ENCODE measurements around the gene NKX1-1. TPM values are rescaled to one million over a fixed set of nuclear protein-coding genes. Genes with fewer than 3 reads are reported as not detected.

NKX1-1 gene
- total RNA-seq, 1 experiment from 2014 or later: not detected

- no peak for TF ChIP-seq MLX (CRISPR knock-in tag; IDR thresholded peaks at IDR 0.05)
- no peak for TF ChIP-seq ZNF121 (CRISPR knock-in tag; IDR thresholded peaks at IDR 0.05)
- no peak for TF ChIP-seq GRHL2 (CRISPR knock-in tag; IDR thresholded peaks at IDR 0.05; ENCODE audit: insufficient replicate concordance, severe bottlenecking)
- TF ChIP-seq FOXP4 (CRISPR knock-in tag; IDR thresholded peaks at IDR 0.05): no peak
- TF ChIP-seq TEAD1 (CRISPR knock-in tag; IDR thresholded peaks at IDR 0.05): no peak
- TF ChIP-seq ZNF532 (CRISPR knock-in tag; IDR thresholded peaks at IDR 0.05; ENCODE audit: borderline replicate concordance): no peak
- TF ChIP-seq ZNF138 (CRISPR knock-in tag; conservative IDR thresholded peaks at IDR 0.05): no peak
- TF ChIP-seq ARID4B (CRISPR knock-in tag; IDR thresholded peaks at IDR 0.05; ENCODE audit: borderline replicate concordance): no peak
- no peak for TF ChIP-seq ATF3 (CRISPR knock-in tag; conservative IDR thresholded peaks at IDR 0.05)
- TF ChIP-seq IRF2 (CRISPR knock-in tag; IDR thresholded peaks at IDR 0.05; ENCODE audit: borderline replicate concordance, low read depth): no peak
These were observed 47.7 kb downstream of the NKX1-1 start (continued) for GRCh38 chr4:1358421-1359143.

- ATAC-seq (no peak), DNase-seq (ENCODE audit: low spot score) (no peak)
- Mint-ChIP-seq H3K27me3 (ENCODE audit: low read depth) (no peaks in the 10 kb centered on the region), H3K4me1 (peaks cover 7% of the 10 kb centered on the region), H3K9me3 (no peaks in the 10 kb centered on the region), H3K4me3 (no peak overlapping the region), H3K27ac (no peak overlapping the region), H3K36me3 (peaks cover 2% of the 10 kb centered on the region; the same call in 1 of the 2 replicates)
- ChIA-PET CTCF (interaction anchor here (0.5 kb wide), 1 partner anchor 272 kb away, joined by 4 read pairs; no protein-coding TSS in a partner anchor), POLR2A (no interaction called here)
- no peak for TF ChIP-seq ESRRA (CRISPR knock-in tag; IDR thresholded peaks at IDR 0.05; ENCODE audit: borderline replicate concordance)
- no peak for TF ChIP-seq E2F1 (CRISPR knock-in tag; IDR thresholded peaks at IDR 0.05)
- no peak for TF ChIP-seq RORB (CRISPR knock-in tag; IDR thresholded peaks at IDR 0.05)
- TF ChIP-seq AR (CRISPR knock-in tag; IDR thresholded peaks at IDR 0.05): no peak
- no peak for TF ChIP-seq JAZF1 (CRISPR knock-in tag; IDR thresholded peaks at IDR 0.05)
- TF ChIP-seq NFATC4 (CRISPR knock-in tag; IDR thresholded peaks at IDR 0.05): no peak
These were observed 48.6 kb downstream of the NKX1-1 start for GRCh38 chr4:1357356-1358248.
